HG02678 (cell line): Measurements from ENCODE around the gene ESPNL.

ENCODE experiments used
- ATAC-seq: cut with Tn5 transposase; IDR thresholded peaks from one replicate; pipeline ENCODE4 v1.9.1; 2021; ENCODE audit warnings: mild to moderate bottlenecking, moderate library complexity; ENCODE audit not compliant: unreplicated experiment

The ESPNL gene

GRCh38 chr2:238097201-238097987, 2.7 kb upstream of the ESPNL start:
- no peak for ATAC-seq

- ATAC-seq: no peak
These were observed 1.9 kb upstream of the ESPNL start for GRCh38 chr2:238097988-238098871.

DNA sequence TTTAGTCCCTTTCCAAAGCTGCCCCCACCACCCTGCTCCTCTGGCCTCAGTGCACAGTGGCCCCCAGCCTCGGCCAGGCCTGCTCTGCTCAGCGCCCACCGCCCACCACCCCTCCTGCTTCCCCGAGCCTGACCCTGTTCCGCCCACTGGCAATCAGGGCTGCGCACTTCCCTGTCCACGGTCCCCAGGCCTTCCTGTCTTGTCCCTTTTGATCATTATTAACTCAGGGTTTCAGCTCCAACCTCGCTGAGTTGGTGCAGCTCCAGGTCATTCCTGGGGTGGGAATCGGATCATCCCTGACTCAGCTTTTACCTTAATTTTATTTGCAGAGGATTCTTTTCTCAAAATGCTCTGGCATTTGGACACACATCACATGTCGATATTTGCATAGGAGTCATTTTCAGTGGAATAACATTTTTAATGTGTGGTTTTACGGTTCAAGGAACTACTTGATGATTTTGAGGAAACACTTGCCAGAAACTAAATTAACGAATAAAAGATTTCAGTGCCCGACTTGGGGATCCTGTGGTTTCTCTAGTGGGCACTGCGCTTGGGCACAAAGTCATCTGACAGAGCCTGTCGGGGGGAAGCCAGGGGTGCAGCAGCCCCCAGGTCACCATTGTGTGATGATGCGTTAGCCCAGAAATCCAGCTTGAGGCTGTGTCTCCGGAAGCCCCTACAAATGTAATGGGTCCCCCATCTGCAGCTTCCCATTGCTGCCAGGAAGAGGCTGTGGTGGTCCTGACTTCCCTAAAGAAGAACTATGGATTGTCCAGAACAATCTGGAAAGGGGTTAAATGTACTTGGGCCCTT, 1.0 kb upstream of the ESPNL start:
- ATAC-seq: no peak

- no peak for ATAC-seq
These were observed 459 bp upstream of the ESPNL start for GRCh38 chr2:238099714-238100048.

- no peak for ATAC-seq
These were observed 956 bp downstream of the ESPNL start for GRCh38 chr2:238100821-238101771.

DNA sequence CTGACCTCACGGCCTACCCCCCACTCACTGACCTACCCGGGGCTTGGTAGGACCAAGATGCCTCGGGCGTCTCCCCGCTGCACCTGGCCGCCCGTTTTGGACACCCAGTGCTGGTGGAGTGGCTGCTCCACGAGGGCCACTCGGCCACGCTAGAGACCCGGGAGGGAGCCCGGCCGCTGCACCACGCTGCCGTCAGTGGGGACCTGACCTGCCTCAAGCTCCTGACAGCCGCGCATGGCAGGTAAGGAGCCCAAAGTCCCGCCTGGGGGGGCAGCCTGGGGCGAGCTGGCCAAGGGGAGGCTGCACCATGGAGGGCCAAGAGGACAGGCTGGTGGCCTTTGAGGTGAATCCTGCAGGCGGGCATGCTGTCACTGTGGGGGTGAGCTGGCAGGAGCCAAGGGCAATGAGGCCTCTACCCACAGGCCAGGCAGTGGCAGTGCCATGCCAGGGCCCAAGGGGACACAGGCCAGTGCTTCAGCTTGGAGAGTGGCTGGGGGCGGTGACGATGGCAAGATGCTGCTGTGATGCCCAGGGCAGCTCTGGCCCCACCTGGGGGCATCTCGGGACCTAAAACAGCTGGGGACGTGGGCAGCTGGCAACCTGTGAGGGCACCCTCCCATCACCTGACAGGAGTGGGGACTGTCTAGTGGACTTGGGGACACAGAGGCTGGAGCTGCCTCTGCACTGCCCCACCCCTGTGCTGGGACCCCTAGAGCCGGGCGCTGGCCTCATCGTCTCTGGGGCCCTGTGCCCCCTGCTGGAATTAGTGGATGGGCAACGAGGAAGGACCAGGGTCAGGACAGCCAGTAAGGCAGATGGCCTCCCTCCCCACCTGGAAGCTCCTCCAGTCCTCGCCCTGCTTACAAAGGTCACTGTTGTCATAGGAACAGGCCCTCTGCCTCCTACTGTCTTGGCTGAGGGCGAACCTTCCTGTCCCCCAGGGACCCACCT, 2.0 kb downstream of the ESPNL start:
- ATAC-seq: no peak

DNA sequence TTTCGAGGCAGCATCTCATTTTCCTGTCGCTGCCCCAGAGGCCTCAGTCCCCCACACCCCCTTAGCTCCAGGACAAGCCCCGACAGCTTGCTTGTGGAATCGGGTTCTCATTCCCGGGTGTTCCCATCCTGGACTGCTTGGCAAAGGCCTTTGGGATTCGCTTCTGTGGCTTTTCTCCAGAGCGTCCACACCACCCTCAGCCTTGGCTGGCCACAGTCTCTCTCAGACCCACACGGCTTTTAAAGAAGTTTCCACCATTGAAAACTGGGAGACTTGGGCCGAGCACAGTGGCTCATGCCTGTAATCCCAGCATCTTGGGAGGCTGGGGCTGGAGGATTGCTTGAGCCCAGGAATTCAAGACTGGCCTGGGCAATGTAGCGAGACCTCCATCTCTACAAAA, 2.7 kb downstream of the ESPNL start:
- no peak for ATAC-seq

- no peak for ATAC-seq
These were observed 3.5 kb downstream of the ESPNL start for GRCh38 chr2:238103465-238104225.

DNA sequence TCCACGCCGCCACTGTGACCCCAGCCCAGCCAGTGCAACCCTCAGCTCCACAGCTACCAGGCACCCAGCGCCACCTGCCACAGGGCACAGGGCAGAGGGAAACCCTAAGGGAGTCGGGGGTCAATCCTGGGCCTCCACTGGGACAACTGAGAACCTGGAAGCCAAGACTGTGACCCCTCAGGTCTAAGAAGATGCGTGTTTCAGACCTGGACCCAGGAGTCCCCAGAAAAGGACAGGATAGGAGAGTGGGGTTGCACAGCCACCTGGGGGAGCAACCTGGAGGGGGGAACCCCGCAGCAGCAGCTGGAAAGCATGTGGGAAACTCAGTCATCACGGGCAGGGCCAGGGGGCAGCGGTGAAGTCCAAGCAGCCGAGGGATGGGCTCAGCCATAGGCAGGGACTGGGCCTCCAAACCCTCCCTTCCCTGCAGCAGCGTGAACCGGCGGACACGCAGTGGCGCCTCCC, 4.1 kb downstream of the ESPNL start:
- ATAC-seq: no peak

DNA sequence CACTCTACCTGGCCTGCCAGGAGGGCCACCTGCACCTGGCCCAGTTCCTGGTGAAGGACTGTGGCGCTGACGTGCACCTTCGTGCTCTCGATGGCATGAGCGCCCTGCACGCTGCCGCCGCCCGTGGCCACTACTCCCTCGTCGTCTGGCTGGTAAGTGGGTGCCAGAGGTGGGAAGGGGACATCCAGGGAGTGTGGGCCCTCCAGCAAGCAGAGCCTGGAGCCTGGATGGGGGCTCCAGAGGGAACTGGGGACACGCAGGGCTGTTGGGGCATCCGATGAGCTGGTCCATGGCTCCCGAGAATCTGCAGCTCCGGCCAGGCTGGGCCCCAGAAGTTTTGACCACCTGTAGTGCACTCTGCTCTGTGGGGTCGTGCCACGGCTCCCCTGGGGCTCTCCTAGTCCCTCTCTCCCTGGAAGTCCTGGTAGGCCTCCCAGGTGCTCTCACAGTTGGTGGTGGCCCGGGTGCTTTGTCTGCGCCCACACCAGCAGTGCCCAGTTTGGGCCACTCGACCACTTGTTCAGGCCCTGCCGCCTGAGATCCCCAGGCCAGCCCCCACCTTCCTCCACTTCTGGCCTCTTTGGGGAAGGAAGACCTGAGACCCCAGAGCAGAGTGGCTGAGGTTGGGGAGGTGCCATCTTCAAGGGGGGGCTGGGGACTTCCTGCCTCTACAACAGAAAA, 4.7 kb downstream of the ESPNL start:
- no peak for ATAC-seq

DNA sequence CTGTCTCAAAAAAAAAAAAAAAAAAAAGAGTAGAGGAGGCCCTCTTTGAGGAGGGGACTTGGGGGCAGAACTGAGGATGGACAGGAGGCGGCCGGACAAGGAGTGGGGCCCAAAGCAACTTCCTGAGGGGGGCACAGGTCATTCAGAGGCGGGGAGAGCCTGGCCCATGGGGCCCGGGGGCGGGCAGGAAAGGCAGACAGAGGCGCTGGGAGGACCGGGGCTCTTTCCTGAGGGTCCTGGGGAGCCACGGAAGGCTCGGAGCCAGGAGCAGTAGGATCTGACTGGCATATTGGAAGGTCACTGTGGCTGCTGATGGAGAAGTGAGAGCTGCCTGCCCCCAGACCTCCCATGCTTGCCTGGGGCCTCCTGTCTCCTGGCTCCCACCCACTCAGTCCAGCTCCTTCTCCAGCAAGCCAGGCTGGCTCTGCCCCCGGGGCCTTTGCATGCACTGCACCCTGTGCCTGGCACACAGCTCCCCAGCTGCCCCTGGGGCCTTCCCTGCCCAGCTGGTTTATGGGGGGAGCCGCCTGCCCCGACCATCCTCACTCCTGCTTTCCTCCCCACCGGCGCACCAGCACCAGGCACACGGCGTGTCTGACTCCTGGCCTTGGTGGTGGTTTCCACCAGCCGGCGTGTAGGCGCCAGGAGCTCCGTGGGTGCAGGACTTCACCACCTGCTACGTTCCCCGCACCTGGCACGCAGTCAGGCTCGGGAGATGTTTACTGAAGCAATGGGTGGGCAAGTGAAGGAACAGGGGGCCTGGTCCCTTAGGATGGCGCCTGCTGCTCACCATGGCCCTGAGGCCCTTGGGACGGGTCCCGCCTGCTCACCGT, 5.6 kb downstream of the ESPNL start:
- no peak for ATAC-seq

GRCh38 chr2:238106339-238106697, 6.2 kb downstream of the ESPNL start:
- ATAC-seq: no peak

GRCh38 chr2:238106698-238107524, 6.8 kb downstream of the ESPNL start:
- ATAC-seq: peak; percentile 16

DNA sequence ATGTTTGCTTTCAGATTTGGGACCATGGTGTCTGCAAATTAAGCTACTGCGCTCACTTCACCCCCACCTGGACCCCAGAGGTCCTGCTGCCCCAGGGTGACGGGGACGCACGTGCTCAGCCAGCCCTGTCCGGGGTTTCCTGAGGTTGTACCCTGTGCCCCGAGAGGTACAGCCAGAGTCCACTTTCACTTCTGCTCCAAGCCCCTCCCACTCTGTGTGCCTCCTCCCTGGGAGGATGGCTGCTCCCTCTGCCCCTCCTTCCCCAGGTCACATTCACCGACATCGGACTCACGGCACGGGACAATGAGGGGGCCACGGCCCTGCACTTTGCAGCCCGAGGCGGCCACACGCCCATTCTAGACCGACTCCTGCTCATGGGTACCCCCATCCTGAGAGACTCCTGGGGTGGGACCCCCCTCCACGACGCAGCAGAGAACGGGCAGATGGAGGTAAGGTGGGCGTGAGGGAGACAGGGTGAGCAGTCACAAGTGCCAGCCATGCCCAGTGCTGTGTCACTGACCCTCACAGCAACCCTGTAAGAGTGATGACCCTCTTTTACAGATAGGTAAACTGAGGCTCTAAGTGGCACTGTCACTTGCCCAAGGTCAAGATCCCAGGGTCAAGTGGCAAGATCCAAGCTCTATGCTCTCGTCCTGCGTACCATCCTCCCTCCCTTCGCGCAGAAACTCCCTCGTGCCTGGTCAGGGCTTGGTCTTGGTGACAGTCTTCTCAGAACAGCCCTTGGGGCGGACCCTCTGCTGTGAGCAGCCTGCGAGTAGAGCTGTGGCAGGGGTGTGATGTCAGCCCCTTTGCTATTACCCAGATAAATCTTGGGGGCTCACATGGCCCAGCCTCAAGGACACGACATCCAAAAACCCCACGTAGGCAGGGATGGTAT, 7.6 kb downstream of the ESPNL start:
- peak; percentile 65 for ATAC-seq
